Stimulated activated naive CD8-positive, alpha-beta T cell treated with anti-CD3 and anti-CD28 coated beads, Interleukin-15, Interleukin-2, amounts not matched to agents 100 ng/mL and 50 ng/mL, for 24 hours (primary cell): Measurements from ENCODE around the gene HSPA8.
A peak's percentile ranks its signal among the peaks of the same experiment; 100 is the strongest.
"Not testable (repeated sequence)": the region's sequence is repeated elsewhere in the genome, so short reads cannot be mapped to it uniquely, and the experiment has no call there.

Experiments
- H3K27ac Mint-ChIP-seq: one replicate; pipeline ENCODE4 v1.8.0; 2021; ENCODE audit warnings: mild to moderate bottlenecking, mixed read lengths
- H3K27me3 Mint-ChIP-seq: one replicate; pipeline ENCODE4 v1.8.0; 2021; ENCODE audit warnings: mixed read lengths
- H3K36me3 Mint-ChIP-seq: one replicate; pipeline ENCODE4 v1.8.0; 2021; ENCODE audit warnings: low read depth, mixed read lengths
- H3K4me1 Mint-ChIP-seq: one replicate; pipeline ENCODE4 v1.8.0; 2021; ENCODE audit warnings: low read depth, mixed read lengths
- H3K4me3 Mint-ChIP-seq: one replicate; pipeline ENCODE4 v1.8.0; 2021; ENCODE audit warnings: mild to moderate bottlenecking, mixed read lengths
- H3K9me3 Mint-ChIP-seq: one replicate; pipeline ENCODE4 v1.8.0; 2021; ENCODE audit warnings: mixed read lengths

Gene HSPA8

GRCh38 chr11:123061403-123062157 is at the start of gene HSPA8:
TSS of gene HSPA8 (minus strand) at chr11:123062136. CDS start at chr11:123061324, 812 bp downstream.
- peak within 1 kb of the TSS; percentile 96 for H3K27ac Mint-ChIP-seq
- peaks cover 78% of the 10 kb centered on the region for H3K4me1 Mint-ChIP-seq
- H3K36me3 Mint-ChIP-seq = peaks cover 69% of the 10 kb centered on the region
- H3K4me3 Mint-ChIP-seq = peak within 1 kb of the TSS; percentile 90
- no peaks in the 10 kb centered on the region for H3K9me3 Mint-ChIP-seq
- H3K27me3 Mint-ChIP-seq = no peaks in the 10 kb centered on the region

- Mint-ChIP-seq H3K4me3 (no peak overlapping the region), H3K27ac (no peak overlapping the region), H3K9me3 (no peaks in the 10 kb centered on the region), H3K36me3 (no peaks in the 10 kb centered on the region), H3K4me1 (no peaks in the 10 kb centered on the region), H3K27me3 (peaks cover 7% of the 10 kb centered on the region)
These were observed 49.5 kb upstream of the HSPA8 start for GRCh38 chr11:123111465-123111864.

GRCh38 chr11:123110397-123110796 is 48.5 kb upstream of the HSPA8 start:
- H3K4me3 Mint-ChIP-seq = no peak overlapping the region
- peaks cover 7% of the 10 kb centered on the region for H3K27me3 Mint-ChIP-seq
- peak overlapping the region; percentile 48 for H3K27ac Mint-ChIP-seq
- H3K4me1 Mint-ChIP-seq = no peaks in the 10 kb centered on the region
- H3K9me3 Mint-ChIP-seq = no peaks in the 10 kb centered on the region
- no peaks in the 10 kb centered on the region for H3K36me3 Mint-ChIP-seq

- Mint-ChIP-seq H3K4me1 (peaks cover 4% of the 10 kb centered on the region), H3K36me3 (no peaks in the 10 kb centered on the region), H3K9me3 (no peaks in the 10 kb centered on the region), H3K27ac (no peak overlapping the region), H3K4me3 (no peak overlapping the region), H3K27me3 (no peaks in the 10 kb centered on the region)
These were observed 46.1 kb upstream of the HSPA8 start for GRCh38 chr11:123107945-123108495.

- Mint-ChIP-seq H3K4me3 (no peak overlapping the region), H3K27ac (no peak overlapping the region), H3K9me3 (no peaks in the 10 kb centered on the region), H3K36me3 (no peaks in the 10 kb centered on the region), H3K27me3 (no peaks in the 10 kb centered on the region), H3K4me1 (peaks cover 12% of the 10 kb centered on the region)
These were observed 42.8 kb upstream of the HSPA8 start for GRCh38 chr11:123104697-123105096.

- H3K27ac Mint-ChIP-seq = no peak overlapping the region
- no peaks in the 10 kb centered on the region for H3K27me3 Mint-ChIP-seq
- H3K4me3 Mint-ChIP-seq = no peak overlapping the region
- peaks cover 12% of the 10 kb centered on the region for H3K4me1 Mint-ChIP-seq
- H3K36me3 Mint-ChIP-seq = no peaks in the 10 kb centered on the region
- no peaks in the 10 kb centered on the region for H3K9me3 Mint-ChIP-seq
These were observed 41.5 kb upstream of the HSPA8 start for GRCh38 chr11:123103326-123103980.

GRCh38 chr11:123100379-123101085 is 38.6 kb upstream of the HSPA8 start:
- Mint-ChIP-seq H3K9me3 (no peaks in the 10 kb centered on the region), H3K27ac (peak overlapping the region; percentile 36), H3K36me3 (no peaks in the 10 kb centered on the region), H3K4me1 (peaks cover 12% of the 10 kb centered on the region), H3K27me3 (no peaks in the 10 kb centered on the region), H3K4me3 (no peak overlapping the region)

GRCh38 chr11:123098990-123099389 is 37.1 kb upstream of the HSPA8 start:
- no peaks in the 10 kb centered on the region for H3K27me3 Mint-ChIP-seq
- H3K4me3 Mint-ChIP-seq = no peak overlapping the region
- peaks cover 12% of the 10 kb centered on the region for H3K4me1 Mint-ChIP-seq
- no peaks in the 10 kb centered on the region for H3K9me3 Mint-ChIP-seq
- H3K36me3 Mint-ChIP-seq = no peaks in the 10 kb centered on the region
- no peak overlapping the region for H3K27ac Mint-ChIP-seq

- Mint-ChIP-seq H3K36me3 (no peaks in the 10 kb centered on the region), H3K27ac (no peak overlapping the region), H3K9me3 (no peaks in the 10 kb centered on the region), H3K4me3 (no peak overlapping the region), H3K27me3 (no peaks in the 10 kb centered on the region), H3K4me1 (no peaks in the 10 kb centered on the region)
These were observed 31.8 kb upstream of the HSPA8 start for GRCh38 chr11:123093739-123094138.

- Mint-ChIP-seq H3K27me3 (no peaks in the 10 kb centered on the region), H3K27ac (no peak overlapping the region), H3K9me3 (no peaks in the 10 kb centered on the region), H3K4me1 (peaks cover 16% of the 10 kb centered on the region), H3K4me3 (no peak overlapping the region), H3K36me3 (no peaks in the 10 kb centered on the region)
These were observed 29.6 kb upstream of the HSPA8 start for GRCh38 chr11:123091506-123091905.

- H3K4me1 Mint-ChIP-seq = peaks cover 22% of the 10 kb centered on the region
- not testable (repeated sequence) for H3K27ac Mint-ChIP-seq, H3K4me3 Mint-ChIP-seq, H3K9me3 Mint-ChIP-seq, H3K36me3 Mint-ChIP-seq, H3K27me3 Mint-ChIP-seq
These were observed 28.2 kb upstream of the HSPA8 start for GRCh38 chr11:123090168-123090567.

GRCh38 chr11:123088896-123089295 is 27.0 kb upstream of the HSPA8 start:
- H3K27ac Mint-ChIP-seq, H3K4me3 Mint-ChIP-seq, H3K36me3 Mint-ChIP-seq, H3K9me3 Mint-ChIP-seq, H3K27me3 Mint-ChIP-seq: not testable (repeated sequence)
- H3K4me1 Mint-ChIP-seq = peaks cover 24% of the 10 kb centered on the region

GRCh38 chr11:123087657-123088056 is 25.7 kb upstream of the HSPA8 start:
- H3K9me3 Mint-ChIP-seq, H3K27me3 Mint-ChIP-seq, H3K36me3 Mint-ChIP-seq, H3K4me3 Mint-ChIP-seq: not testable (repeated sequence)
- Mint-ChIP-seq H3K4me1 (peaks cover 36% of the 10 kb centered on the region), H3K27ac (peak overlapping the region; percentile 64)

- no peaks in the 10 kb centered on the region for H3K36me3 Mint-ChIP-seq
- no peaks in the 10 kb centered on the region for H3K27me3 Mint-ChIP-seq
- no peak overlapping the region for H3K4me3 Mint-ChIP-seq
- H3K9me3 Mint-ChIP-seq = no peaks in the 10 kb centered on the region
- peaks cover 36% of the 10 kb centered on the region for H3K4me1 Mint-ChIP-seq
- no peak overlapping the region for H3K27ac Mint-ChIP-seq
These were observed 24.4 kb upstream of the HSPA8 start for GRCh38 chr11:123086305-123086704.

- no peak overlapping the region for H3K4me3 Mint-ChIP-seq
- H3K27me3 Mint-ChIP-seq = no peaks in the 10 kb centered on the region
- H3K27ac Mint-ChIP-seq = no peak overlapping the region
- H3K36me3 Mint-ChIP-seq = no peaks in the 10 kb centered on the region
- peaks cover 36% of the 10 kb centered on the region for H3K4me1 Mint-ChIP-seq
- H3K9me3 Mint-ChIP-seq = no peaks in the 10 kb centered on the region
These were observed 23.6 kb upstream of the HSPA8 start for GRCh38 chr11:123085497-123085896.
